Lower lobe of right lung (tissue), 2 donors: Measurements from ENCODE around the gene MAP3K15. TPM values are rescaled to one million over a fixed set of nuclear protein-coding genes. Genes with fewer than 3 reads are reported as not detected.
"Not testable (repeated sequence)": the region's sequence is repeated elsewhere in the genome, so short reads cannot be mapped to it uniquely, and the experiment has no call there.

Experiments
- ATAC-seq, 2 donors: fragments of 200-7000 bp; cut with Tn5 transposase; one replicate each; pipeline ENCODE4 v1.9.1; 2020 to 2022; ENCODE audit warnings: mild to moderate bottlenecking in 2 of 2, moderate library complexity in 2 of 2
- DNase-seq: peaks from one replicate; pipeline ENCODE4 v3.0.0-alpha.2; 2020
- H3K27ac ChIP-seq: fragments of 200-600 bp; one replicate; pipeline ENCODE4 v1.8.0; 2022
- H3K27me3 ChIP-seq: fragments of 200-600 bp; one replicate; pipeline ENCODE4 v1.8.0; 2022; ENCODE audit warnings: low read depth
- H3K36me3 ChIP-seq: fragments of 200-600 bp; one replicate; pipeline ENCODE4 v1.8.0; 2022; ENCODE audit warnings: mild to moderate bottlenecking
- H3K4me1 ChIP-seq: fragments of 200-600 bp; one replicate; pipeline ENCODE4 v1.8.0; 2022
- H3K4me3 ChIP-seq: fragments of 200-600 bp; one replicate; pipeline ENCODE4 v1.8.0; 2022; ENCODE audit warnings: mild to moderate bottlenecking
- H3K9me3 ChIP-seq: fragments of 200-600 bp; one replicate; pipeline ENCODE4 v1.8.0; 2022
- intact Hi-C: fragments of 100-400 bp; cut with DNase I; formaldehyde crosslinking; loops from one replicate; pipeline ENCODE4 v1.11.0; 2022
- total RNA-seq: library from RNA; stranded (reverse); fragmentation: NEBNext Ultra II Directional; extraction: Animal tissue kit (Norgen Biotek cat#: 25700); gene quantifications from one replicate; pipeline ENCODE4 v1.2.1, GENCODE V29; 2021
- TF ChIP-seq, protein P1 (sequence below): fragments of 200-600 bp; IDR thresholded peaks from one replicate; pipeline ENCODE4 v1.8.0; 2022; ENCODE audit warnings: antibody characterized with exemption, mild to moderate bottlenecking
- donor health status: DM: no; HTN: yes; CAD: no; lungs with severe emphysema.

The MAP3K15 gene
- total RNA-seq, 1 donor from 2014 or later = 3.2 TPM

DNA sequence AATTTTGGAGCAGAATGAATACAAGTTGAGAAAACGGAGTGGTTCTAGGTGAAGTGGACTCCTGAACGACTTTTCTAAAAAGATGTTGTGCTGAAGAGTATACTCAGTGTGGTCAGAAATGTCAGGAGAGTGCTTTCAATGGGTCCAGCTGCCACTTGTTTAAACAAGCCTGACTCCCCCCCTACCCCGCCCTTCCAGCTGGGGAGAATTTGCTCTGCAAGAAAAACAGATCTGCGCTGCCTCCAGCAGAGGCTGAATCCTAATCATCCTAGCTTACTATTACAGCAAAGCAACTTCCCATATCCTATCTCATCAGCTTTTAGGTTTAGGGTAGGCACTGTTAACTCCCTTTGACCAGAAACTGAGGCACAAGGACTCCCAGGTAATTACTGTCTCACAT is 1.9 kb downstream of the MAP3K15 start:
- Histone ChIP-seq H3K27me3 (peaks cover 6% of the 10 kb centered on the region), H3K36me3 (no peaks in the 10 kb centered on the region), H3K27ac (no peak overlapping the region), H3K4me3 (no peak overlapping the region), H3K4me1 (peaks cover 4% of the 10 kb centered on the region), H3K9me3 (no peaks in the 10 kb centered on the region)
- DNase-seq = peak; percentile 45
- TF ChIP-seq, protein P1, sequence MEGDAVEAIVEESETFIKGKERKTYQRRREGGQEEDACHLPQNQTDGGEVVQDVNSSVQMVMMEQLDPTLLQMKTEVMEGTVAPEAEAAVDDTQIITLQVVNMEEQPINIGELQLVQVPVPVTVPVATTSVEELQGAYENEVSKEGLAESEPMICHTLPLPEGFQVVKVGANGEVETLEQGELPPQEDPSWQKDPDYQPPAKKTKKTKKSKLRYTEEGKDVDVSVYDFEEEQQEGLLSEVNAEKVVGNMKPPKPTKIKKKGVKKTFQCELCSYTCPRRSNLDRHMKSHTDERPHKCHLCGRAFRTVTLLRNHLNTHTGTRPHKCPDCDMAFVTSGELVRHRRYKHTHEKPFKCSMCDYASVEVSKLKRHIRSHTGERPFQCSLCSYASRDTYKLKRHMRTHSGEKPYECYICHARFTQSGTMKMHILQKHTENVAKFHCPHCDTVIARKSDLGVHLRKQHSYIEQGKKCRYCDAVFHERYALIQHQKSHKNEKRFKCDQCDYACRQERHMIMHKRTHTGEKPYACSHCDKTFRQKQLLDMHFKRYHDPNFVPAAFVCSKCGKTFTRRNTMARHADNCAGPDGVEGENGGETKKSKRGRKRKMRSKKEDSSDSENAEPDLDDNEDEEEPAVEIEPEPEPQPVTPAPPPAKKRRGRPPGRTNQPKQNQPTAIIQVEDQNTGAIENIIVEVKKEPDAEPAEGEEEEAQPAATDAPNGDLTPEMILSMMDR = no peak
- intact Hi-C loops = no loop called here
- ATAC-seq = peak; percentile 52 to 62

DNA sequence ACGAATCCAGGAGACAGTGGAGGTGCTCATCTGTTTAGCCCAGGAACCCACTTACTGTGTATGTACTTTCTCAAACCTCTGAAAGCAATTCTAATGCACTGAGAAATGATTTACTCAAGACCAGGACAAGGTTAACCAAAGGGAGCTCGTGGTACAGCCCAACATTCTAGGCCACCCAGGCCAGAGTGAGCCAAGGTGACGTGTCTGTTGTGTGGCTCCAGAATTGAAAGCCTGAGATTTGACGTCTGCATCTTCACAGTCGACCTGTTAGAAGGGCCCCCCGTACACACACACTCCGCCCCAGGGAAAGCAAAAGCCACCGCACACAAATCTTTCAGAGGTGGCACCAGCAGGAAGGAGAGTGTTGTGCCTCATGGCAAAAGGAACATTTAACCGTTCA is 2.3 kb downstream of the MAP3K15 start:
- intact Hi-C loops = no loop called here
- H3K9me3 ChIP-seq = no peaks in the 10 kb centered on the region
- H3K36me3 ChIP-seq = no peaks in the 10 kb centered on the region
- DNase-seq (no peak), ATAC-seq (peak in 1 of 2 donors; percentile 31)
- TF ChIP-seq, protein P1 = no peak
- H3K4me1 ChIP-seq = peaks cover 4% of the 10 kb centered on the region
- H3K4me3 ChIP-seq = no peak overlapping the region
- H3K27me3 ChIP-seq = peaks cover 6% of the 10 kb centered on the region
- H3K27ac ChIP-seq = no peak overlapping the region

DNA sequence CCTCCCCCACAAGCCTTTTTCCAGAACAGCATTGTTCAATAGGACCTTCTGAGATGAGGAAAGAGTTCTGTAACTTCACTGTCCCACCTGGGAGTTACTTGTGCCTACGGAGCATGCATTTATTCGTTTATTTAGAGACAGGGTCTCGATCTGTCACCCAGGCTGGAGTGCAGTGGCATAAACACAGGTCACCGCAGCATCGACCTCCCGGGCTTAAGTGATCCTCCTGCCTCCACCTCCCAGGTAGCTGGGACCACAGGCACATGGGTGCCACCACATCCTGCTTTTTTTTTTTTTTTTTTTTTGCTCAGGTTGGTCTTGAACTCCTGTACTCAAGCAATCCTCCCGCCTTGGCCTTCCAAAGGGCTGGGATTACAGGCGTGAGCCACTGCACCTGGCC is 2.9 kb downstream of the MAP3K15 start:
- Histone ChIP-seq H3K4me3 (no peak overlapping the region), H3K9me3 (no peaks in the 10 kb centered on the region), H3K36me3 (no peaks in the 10 kb centered on the region), H3K27me3 (peaks cover 6% of the 10 kb centered on the region), H3K4me1 (peaks cover 4% of the 10 kb centered on the region), H3K27ac (no peak overlapping the region)
- intact Hi-C loops = no loop called here
- ATAC-seq (no peak), DNase-seq (no peak)
- TF ChIP-seq, protein P1 = no peak

DNA sequence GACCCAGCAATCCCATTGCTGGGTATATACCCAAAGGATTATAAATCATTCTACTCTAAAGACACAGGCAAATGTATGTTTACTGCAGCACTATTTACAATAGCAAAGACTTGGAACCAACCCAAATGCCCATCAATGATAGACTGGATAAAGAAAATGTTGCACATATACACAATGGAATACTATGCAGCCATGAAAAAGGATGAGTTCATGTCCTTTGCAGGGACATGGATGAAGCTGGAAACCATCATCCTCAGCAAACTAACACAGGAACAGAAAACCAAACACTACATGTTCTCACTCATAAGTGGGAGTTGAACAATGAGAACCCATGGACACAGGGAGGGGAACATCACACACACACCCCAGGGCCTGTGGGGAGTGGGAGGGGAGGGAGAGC is 3.5 kb downstream of the MAP3K15 start:
- H3K4me3 ChIP-seq, H3K27ac ChIP-seq, H3K27me3 ChIP-seq, intact Hi-C loops, H3K9me3 ChIP-seq, ATAC-seq, H3K4me1 ChIP-seq, DNase-seq, H3K36me3 ChIP-seq: not testable (repeated sequence)

DNA sequence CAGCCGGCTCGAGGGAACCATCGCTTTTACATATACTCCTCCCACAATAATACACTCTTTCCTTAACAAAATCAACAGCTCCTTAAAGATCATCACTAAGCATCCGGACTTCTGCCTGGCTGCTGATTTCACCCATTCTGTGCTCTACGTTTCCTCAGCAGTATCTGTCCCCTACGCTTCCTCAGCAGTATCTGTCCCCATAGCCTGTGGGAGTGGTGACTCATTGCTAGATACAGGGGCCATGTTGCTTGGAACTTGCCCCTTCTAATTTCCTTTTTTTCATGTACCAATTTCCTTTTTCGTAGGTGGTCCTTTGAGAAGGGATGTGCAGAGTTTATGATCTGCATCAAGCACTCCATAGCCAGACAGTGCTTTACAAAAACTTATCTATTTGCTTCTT is 18.6 kb downstream of the MAP3K15 start:
- ATAC-seq (no peak), DNase-seq (no peak)
- Histone ChIP-seq H3K27ac (no peak overlapping the region), H3K4me3 (no peak overlapping the region), H3K27me3 (no peaks in the 10 kb centered on the region), H3K4me1 (no peaks in the 10 kb centered on the region), H3K9me3 (no peaks in the 10 kb centered on the region), H3K36me3 (no peaks in the 10 kb centered on the region)
- intact Hi-C loops = no loop called here
- TF ChIP-seq, protein P1 = no peak

DNA sequence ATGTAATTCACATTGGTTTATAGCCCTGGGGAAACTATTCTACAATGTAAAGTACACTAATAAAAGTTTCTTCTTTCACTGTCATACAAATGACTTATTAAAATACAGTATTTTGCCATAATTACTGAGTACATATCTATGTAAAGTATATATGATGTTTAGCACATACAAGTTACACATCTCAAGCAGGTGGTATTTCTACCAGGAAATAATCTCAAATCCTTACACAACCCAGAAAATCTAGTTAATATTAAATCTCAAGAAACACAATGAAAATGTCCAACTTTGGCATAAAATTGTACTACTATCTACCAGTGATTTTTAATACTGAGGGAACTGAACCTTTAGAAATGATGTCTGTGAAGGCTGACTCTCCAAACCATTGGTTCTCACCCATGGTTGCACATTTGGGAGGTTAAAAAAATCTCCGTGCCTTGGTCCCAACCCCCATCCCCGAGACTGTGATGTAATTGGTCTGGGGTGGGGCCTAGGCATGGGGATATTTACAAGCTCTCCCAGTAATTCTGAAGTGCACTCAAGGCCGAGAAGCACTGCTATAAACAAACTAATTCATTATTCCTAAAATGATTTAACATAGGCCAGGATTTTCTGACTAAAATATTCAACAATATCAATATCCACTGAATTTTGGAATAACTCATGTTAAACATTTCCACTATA is 27.6 kb downstream of the MAP3K15 start:
- Histone ChIP-seq H3K4me1 (no peaks in the 10 kb centered on the region), H3K27ac (no peak overlapping the region), H3K4me3 (no peak overlapping the region), H3K36me3 (no peaks in the 10 kb centered on the region), H3K27me3 (no peaks in the 10 kb centered on the region), H3K9me3 (no peaks in the 10 kb centered on the region)
- TF ChIP-seq, protein P1 = no peak
- intact Hi-C loops = no loop called here
- ATAC-seq (peak; percentile 65 to 91), DNase-seq (no peak)
